GM12873 (cell line): ENCODE results near the gene TAB2.

Source experiments
- TF ChIP-seq, protein P1 (sequence below): IDR thresholded peaks from 2 replicates; pipeline ENCODE4 v1.5.1; 2012; ENCODE audit warnings: low read depth, mild to moderate bottlenecking, moderate library complexity, low read length, control low read depth; ENCODE audit not compliant: insufficient read depth; ENCODE audit errors: missing control alignments

The TAB2 gene

GRCh38 chr6:149456311-149457021, 139.0 kb downstream of the TAB2 start:
- TF ChIP-seq, protein P1, sequence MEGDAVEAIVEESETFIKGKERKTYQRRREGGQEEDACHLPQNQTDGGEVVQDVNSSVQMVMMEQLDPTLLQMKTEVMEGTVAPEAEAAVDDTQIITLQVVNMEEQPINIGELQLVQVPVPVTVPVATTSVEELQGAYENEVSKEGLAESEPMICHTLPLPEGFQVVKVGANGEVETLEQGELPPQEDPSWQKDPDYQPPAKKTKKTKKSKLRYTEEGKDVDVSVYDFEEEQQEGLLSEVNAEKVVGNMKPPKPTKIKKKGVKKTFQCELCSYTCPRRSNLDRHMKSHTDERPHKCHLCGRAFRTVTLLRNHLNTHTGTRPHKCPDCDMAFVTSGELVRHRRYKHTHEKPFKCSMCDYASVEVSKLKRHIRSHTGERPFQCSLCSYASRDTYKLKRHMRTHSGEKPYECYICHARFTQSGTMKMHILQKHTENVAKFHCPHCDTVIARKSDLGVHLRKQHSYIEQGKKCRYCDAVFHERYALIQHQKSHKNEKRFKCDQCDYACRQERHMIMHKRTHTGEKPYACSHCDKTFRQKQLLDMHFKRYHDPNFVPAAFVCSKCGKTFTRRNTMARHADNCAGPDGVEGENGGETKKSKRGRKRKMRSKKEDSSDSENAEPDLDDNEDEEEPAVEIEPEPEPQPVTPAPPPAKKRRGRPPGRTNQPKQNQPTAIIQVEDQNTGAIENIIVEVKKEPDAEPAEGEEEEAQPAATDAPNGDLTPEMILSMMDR, result no peak

- TF ChIP-seq, protein P1, result no peak
Observed at GRCh38 chr6:149457316-149457884, 139.9 kb downstream of the TAB2 start.

GRCh38 chr6:149458196-149458595, 140.7 kb downstream of the TAB2 start:
- TF ChIP-seq, protein P1, result no peak

- TF ChIP-seq, protein P1, result no peak
Observed at GRCh38 chr6:149458806-149459205, 141.3 kb downstream of the TAB2 start.

GRCh38 chr6:149459761-149460160, 142.2 kb downstream of the TAB2 start:
- TF ChIP-seq, protein P1, result no peak
